Neural progenitor cell (in vitro differentiated cells): ENCODE measurements around the gene KRT80.

ENCODE experiments used
- EZH2phosphoT487 ChIP-seq: fragments of 200-600 bp; sonication (generic); IDR thresholded peaks from 2 replicates; pipeline ENCODE4 v1.6.1; 2017; ENCODE audit warnings: antibody characterized with exemption
- TF ChIP-seq, protein P1 (sequence below): fragments of 200-600 bp; sonication (generic); IDR thresholded peaks from 2 replicates; pipeline ENCODE4 v1.5.1; 2017; ENCODE audit warnings: antibody characterized with exemption, mild to moderate bottlenecking

DNA sequence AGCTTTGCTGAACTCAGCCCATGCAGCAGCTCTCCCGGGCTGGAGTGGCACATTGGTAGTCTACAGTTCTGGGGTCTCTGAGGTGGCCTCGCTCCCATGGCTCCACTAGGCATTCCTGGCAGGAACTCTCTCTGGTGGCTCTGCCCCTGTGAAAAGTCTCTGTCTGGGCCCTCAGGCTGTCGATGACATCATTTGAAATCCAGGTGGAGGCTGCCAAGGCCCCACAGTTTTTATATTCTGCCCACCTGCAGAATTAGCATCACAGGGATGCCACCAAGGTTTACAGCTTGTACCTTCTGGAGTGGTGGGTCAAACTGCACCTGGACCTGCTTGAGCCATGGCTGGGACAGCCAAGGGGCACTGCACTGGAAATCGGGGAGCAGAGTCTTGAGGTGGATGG is 31.6 kb downstream of the KRT80 start:
- no peak for TF ChIP-seq EZH2phosphoT487
- TF ChIP-seq, protein P1, sequence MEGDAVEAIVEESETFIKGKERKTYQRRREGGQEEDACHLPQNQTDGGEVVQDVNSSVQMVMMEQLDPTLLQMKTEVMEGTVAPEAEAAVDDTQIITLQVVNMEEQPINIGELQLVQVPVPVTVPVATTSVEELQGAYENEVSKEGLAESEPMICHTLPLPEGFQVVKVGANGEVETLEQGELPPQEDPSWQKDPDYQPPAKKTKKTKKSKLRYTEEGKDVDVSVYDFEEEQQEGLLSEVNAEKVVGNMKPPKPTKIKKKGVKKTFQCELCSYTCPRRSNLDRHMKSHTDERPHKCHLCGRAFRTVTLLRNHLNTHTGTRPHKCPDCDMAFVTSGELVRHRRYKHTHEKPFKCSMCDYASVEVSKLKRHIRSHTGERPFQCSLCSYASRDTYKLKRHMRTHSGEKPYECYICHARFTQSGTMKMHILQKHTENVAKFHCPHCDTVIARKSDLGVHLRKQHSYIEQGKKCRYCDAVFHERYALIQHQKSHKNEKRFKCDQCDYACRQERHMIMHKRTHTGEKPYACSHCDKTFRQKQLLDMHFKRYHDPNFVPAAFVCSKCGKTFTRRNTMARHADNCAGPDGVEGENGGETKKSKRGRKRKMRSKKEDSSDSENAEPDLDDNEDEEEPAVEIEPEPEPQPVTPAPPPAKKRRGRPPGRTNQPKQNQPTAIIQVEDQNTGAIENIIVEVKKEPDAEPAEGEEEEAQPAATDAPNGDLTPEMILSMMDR = no peak
